D341Med (cell line): ENCODE data around the gene MAML3.
"Not testable (repeated sequence)": the region's sequence is repeated elsewhere in the genome, so short reads cannot be mapped to it uniquely, and the experiment has no call there.

Experiments used
- DNase-seq: peaks from one replicate; pipeline ENCODE4 v3.0.0; 2012; ENCODE audit warnings: low spot score

The MAML3 gene

GRCh38 chr4:139721789-139722188 is 432.2 kb downstream of the MAML3 start:
- no peak for DNase-seq

GRCh38 chr4:139720806-139721205 is 433.2 kb downstream of the MAML3 start:
- no peak for DNase-seq

GRCh38 chr4:139719381-139720101 is 434.4 kb downstream of the MAML3 start:
- DNase-seq, result no peak

GRCh38 chr4:139718833-139719232 is 435.2 kb downstream of the MAML3 start:
- no peak for DNase-seq

GRCh38 chr4:139718358-139718757 is 435.6 kb downstream of the MAML3 start:
- no peak for DNase-seq

- no peak for DNase-seq
Measured at GRCh38 chr4:139715746-139716391, 438.1 kb downstream of the MAML3 start.

GRCh38 chr4:139712882-139713281 is 441.1 kb downstream of the MAML3 start:
- no peak for DNase-seq

GRCh38 chr4:139711461-139711860 is 442.5 kb downstream of the MAML3 start:
- no peak for DNase-seq

GRCh38 chr4:139710073-139710472 is 443.9 kb downstream of the MAML3 start:
- DNase-seq, result no peak

- no peak for DNase-seq
Measured at GRCh38 chr4:139709660-139710059, 444.3 kb downstream of the MAML3 start.

GRCh38 chr4:139704915-139705485 is 449.0 kb downstream of the MAML3 start:
- no peak for DNase-seq

GRCh38 chr4:139700568-139700967 is 453.4 kb downstream of the MAML3 start:
- no peak for DNase-seq

- not testable (repeated sequence) for DNase-seq
Measured at GRCh38 chr4:139698167-139698925, 455.6 kb downstream of the MAML3 start.

- no peak for DNase-seq
Measured at GRCh38 chr4:139696491-139696890, 457.5 kb downstream of the MAML3 start.

- DNase-seq, result no peak
Measured at GRCh38 chr4:139694522-139695107, 459.4 kb downstream of the MAML3 start.

- peak; percentile 58 for DNase-seq
Measured at GRCh38 chr4:139692309-139693012, 461.5 kb downstream of the MAML3 start.

- no peak for DNase-seq
Measured at GRCh38 chr4:139690419-139690818, 463.6 kb downstream of the MAML3 start.

GRCh38 chr4:139689093-139689722 is 464.8 kb downstream of the MAML3 start:
- DNase-seq, result no peak

GRCh38 chr4:139686988-139687387 is 467.0 kb downstream of the MAML3 start:
- no peak for DNase-seq

- DNase-seq, result no peak
Measured at GRCh38 chr4:139686130-139686529, 467.9 kb downstream of the MAML3 start.

GRCh38 chr4:139685180-139685579 is 468.8 kb downstream of the MAML3 start:
- DNase-seq, result no peak
